NCI-H510A treated with DMSO at 0.1 percent for 48 hours (cell line): ENCODE results near the gene CEP170.
"Not testable (repeated sequence)": the region's sequence is repeated elsewhere in the genome, so short reads cannot be mapped to it uniquely, and the experiment has no call there.

Source experiments
- DNase-seq: peaks from one replicate; lab custom pipeline; 2025; lab: John Stamatoyannopoulos, UW

The CEP170 gene

GRCh38 chr1:243233908-243234307 is 21.2 kb downstream of the CEP170 start:
- DNase-seq: no peak

- DNase-seq: no peak
Observed at GRCh38 chr1:243230914-243231313, 24.2 kb downstream of the CEP170 start.

- DNase-seq: no peak
Observed at GRCh38 chr1:243229526-243229925, 25.6 kb downstream of the CEP170 start.

- no peak for DNase-seq
Observed at GRCh38 chr1:243227622-243228021, 27.5 kb downstream of the CEP170 start.

- no peak for DNase-seq
Observed at GRCh38 chr1:243218059-243218458, 37.0 kb downstream of the CEP170 start.

GRCh38 chr1:243217349-243217748 is 37.7 kb downstream of the CEP170 start:
- DNase-seq: no peak

GRCh38 chr1:243216741-243217140 is 38.3 kb downstream of the CEP170 start:
- DNase-seq: no peak

GRCh38 chr1:243215276-243215875 is 39.7 kb downstream of the CEP170 start:
- not testable (repeated sequence) for DNase-seq

GRCh38 chr1:243213045-243213787 is 41.9 kb downstream of the CEP170 start:
- no peak for DNase-seq

GRCh38 chr1:243211984-243212383 is 43.1 kb downstream of the CEP170 start:
- not testable (repeated sequence) for DNase-seq

- DNase-seq: not testable (repeated sequence)
Observed at GRCh38 chr1:243205026-243205501, 50.0 kb downstream of the CEP170 start.

- not testable (repeated sequence) for DNase-seq
Observed at GRCh38 chr1:243204336-243204735, 50.7 kb downstream of the CEP170 start.

GRCh38 chr1:243203196-243203595 is 51.9 kb downstream of the CEP170 start:
- not testable (repeated sequence) for DNase-seq

- DNase-seq: not testable (repeated sequence)
Observed at GRCh38 chr1:243201316-243201715, 53.8 kb downstream of the CEP170 start.

- not testable (repeated sequence) for DNase-seq
Observed at GRCh38 chr1:243197524-243197923, 57.6 kb downstream of the CEP170 start.

GRCh38 chr1:243193330-243193729 is 61.8 kb downstream of the CEP170 start:
- not testable (repeated sequence) for DNase-seq

GRCh38 chr1:243186201-243186995 is 68.7 kb downstream of the CEP170 start:
- not testable (repeated sequence) for DNase-seq

GRCh38 chr1:243184787-243185186 is 70.3 kb downstream of the CEP170 start:
- DNase-seq: not testable (repeated sequence)

- DNase-seq: not testable (repeated sequence)
Observed at GRCh38 chr1:243183661-243184060, 71.4 kb downstream of the CEP170 start.

- DNase-seq: not testable (repeated sequence)
Observed at GRCh38 chr1:243183176-243183575, 71.9 kb downstream of the CEP170 start.

GRCh38 chr1:243179720-243180119 is 75.4 kb downstream of the CEP170 start:
- no peak for DNase-seq

GRCh38 chr1:243177792-243178191 is 77.3 kb downstream of the CEP170 start:
- not testable (repeated sequence) for DNase-seq
